ENCODE data around the gene FOXP1.

FOXP1 gene

GRCh38 chr3:71421475-71421819 is 162.1 kb downstream of the FOXP1 start:
- no peak for DNase-seq

DNA sequence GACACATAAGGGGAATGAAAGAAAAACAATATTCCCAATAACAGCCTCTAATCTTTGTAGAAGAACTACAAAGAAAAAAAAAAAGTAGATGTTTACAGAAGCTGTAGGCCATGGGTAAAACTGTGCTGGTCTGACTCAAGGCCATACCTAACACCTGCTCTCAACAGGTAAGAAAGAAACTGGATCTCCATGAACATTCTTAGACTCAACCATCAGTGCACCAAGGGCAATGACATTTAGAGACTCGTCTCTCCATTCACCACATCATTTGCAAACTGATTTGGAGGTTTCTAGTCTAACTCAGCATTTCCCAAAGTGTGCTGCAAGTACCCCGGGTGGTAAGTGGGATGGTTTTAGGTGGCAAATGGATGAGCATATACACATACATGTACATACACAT is 164.2 kb downstream of the FOXP1 start:
- DNase-seq = no peak

GRCh38 chr3:71417791-71418190 is 165.7 kb downstream of the FOXP1 start:
- DNase-seq = no peak

DNA sequence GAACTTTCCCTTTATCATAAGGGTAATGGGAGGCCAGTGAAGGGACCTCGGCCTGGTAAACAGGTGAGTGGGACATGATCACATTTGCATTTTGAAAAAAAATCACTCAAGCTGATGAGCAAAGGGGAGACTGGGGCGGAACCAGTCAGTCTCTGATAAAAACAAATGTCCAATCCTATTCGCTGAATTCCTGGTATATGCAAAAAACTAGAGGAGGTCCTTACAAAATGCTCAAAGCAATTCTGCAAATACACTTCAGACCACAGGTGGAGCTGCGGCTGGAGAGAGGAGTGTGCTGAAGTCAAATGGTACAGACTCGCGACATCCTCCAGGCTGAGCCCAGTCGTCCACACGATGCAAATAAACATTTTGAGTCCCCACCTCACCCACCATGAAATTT is 166.7 kb downstream of the FOXP1 start:
- DNase-seq = peak; percentile 10

DNA sequence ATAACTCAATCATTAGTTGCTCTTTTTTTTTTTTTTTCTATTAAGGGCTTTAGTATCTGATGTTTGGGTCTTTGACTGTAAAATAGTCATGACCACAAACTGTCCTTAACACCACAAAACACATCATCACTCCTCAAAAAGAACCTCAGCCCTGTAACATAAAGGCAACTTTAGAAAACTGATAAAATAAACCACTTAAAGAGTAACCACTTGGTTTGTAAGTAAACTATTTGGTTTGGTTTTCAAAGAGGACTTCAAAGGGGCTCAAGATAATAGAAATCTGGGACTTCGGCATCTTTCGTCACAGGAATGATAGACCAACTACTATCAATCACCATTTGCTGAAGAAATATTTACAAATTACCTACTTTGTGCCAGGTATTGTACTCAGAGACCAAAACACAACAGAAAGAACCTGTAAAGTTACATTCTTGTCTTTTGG is 167.8 kb downstream of the FOXP1 start:
- no peak for DNase-seq

GRCh38 chr3:71414189-71414927 is 169.2 kb downstream of the FOXP1 start:
- no peak for DNase-seq

DNA sequence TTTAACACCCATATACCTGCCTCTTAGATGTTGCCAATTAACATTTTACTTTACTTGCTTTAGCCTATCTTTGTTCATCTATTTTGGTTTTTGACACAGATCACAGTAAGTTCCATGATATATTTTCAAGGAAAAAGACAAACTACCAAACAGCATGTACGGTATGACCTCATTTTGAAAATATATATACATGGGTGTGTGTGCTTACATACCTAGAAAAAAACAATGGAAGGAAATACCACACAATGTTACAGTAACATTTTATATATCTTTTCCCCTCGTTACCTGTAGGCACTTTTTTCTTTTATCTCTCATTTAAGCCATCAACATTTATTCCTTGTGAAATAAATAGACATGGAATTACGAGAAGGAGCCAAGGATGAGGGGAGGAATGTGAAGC is 170.0 kb downstream of the FOXP1 start:
- no peak for DNase-seq

- no peak for DNase-seq
Measured at GRCh38 chr3:71409352-71409751, 174.2 kb downstream of the FOXP1 start.

GRCh38 chr3:71408903-71409302 is 174.6 kb downstream of the FOXP1 start:
- no peak for DNase-seq

DNA sequence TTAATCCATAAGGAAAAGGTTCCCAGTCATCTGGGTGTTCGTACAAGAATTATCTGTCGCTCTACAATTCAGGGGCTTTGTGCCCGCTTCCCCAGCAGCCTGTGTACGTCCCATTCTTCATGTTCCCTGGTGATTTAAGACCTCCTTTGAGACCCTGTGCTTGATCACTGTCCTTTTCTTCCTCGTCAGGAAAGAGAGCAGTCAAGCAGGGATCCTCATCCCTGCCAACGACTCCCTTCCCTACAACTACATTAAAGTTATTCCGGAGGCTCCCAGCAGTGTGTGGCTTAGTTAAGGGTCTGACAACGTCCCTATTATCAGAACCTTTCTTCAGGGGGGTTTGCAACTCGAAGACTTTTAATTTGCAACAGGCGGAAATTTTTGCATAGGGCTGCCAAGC is 175.7 kb downstream of the FOXP1 start:
- DNase-seq = no peak

- DNase-seq = no peak
Measured at GRCh38 chr3:71406972-71407810, 176.3 kb downstream of the FOXP1 start.

DNA sequence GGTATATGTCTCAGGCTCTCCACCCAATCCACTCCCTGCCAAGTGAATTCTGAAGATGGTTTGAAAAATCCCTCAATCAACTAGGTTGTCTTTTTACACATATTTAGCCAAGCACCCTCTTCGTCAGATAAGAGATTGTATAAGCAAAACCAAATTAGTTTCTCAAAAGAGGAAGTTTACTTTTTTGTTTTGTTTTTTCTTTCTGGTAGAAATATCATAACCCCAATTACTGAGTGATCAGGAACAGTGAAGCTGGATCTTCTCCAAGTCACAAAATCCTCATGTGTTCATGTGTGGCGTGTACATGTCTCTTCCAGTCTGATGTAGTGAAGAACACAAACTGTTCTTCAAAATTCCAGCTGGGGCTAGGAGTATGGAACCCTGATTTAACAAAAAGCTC is 180.6 kb downstream of the FOXP1 start:
- DNase-seq = no peak

DNA sequence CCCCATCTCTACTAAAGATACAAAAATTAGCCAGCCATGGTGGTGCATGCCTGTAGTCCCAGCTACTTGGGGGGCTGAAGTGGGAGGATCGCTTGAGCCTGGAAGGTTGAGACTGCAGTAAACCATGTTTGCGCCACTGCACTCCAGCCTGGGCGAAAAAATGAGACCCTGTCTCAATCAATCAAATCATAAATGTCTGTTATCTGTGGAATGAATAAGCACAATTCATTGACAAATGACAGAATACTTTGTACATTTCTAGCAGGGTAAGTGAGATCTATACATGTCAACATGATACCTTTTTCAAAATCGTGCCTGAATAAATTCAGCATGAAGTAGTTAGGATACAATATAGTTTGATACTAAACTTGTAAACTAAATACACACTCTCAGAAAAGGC is 181.2 kb downstream of the FOXP1 start:
- DNase-seq = no peak

DNA sequence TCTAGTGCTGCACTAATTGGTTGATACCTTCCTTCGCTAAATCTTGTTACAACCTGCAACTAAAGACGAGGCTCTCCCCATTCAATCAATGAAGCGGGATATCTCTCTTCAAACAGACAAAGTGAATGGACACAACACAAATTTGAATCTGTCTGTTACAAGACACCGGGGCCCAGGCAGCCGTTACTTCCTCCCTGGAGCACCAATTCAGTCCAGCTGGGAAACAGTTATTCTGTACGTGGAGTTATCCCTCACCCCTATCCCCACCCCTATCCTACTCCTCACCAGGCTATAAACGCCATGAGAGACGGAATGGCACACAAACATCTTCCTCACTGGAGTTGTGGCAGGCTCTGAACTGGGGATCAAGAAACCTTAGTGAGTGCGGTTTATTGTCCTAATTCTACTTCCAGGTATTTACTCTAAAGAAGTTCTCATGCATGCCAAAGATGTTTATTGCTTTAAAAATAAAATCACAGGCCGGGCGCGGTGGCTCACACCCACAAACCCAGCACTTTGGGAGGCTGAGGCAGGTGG is 181.8 kb downstream of the FOXP1 start:
- no peak for DNase-seq

- DNase-seq = no peak
Measured at GRCh38 chr3:71400986-71401451, 182.5 kb downstream of the FOXP1 start.

GRCh38 chr3:71399478-71399877 is 184.1 kb downstream of the FOXP1 start:
- DNase-seq = no peak

GRCh38 chr3:71398157-71398836 is 185.2 kb downstream of the FOXP1 start:
- no peak for DNase-seq

- DNase-seq = no peak
Measured at GRCh38 chr3:71397726-71398125, 185.8 kb downstream of the FOXP1 start.

- DNase-seq = no peak
Measured at GRCh38 chr3:71397046-71397445, 186.5 kb downstream of the FOXP1 start.

GRCh38 chr3:71395927-71396695 is 187.4 kb downstream of the FOXP1 start:
- DNase-seq = no peak

DNA sequence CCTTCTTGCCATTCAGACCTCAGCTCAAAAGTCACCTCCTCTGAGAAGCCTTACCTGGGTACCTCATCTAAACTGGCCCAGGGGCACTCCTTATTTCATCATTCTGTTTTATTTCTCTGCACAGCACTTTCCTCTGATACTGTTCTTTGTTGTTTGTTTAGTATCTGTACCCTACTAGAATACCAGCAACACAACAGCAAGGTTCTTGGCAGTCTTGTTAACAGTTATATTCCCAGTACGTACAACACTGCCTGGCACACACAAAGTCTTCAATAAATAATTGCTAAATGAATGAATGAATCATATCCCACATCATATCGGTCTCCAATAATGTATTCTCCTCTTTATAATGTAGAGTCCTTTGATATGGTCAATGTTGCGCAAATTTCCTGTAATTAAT is 188.1 kb downstream of the FOXP1 start:
- no peak for DNase-seq

DNA sequence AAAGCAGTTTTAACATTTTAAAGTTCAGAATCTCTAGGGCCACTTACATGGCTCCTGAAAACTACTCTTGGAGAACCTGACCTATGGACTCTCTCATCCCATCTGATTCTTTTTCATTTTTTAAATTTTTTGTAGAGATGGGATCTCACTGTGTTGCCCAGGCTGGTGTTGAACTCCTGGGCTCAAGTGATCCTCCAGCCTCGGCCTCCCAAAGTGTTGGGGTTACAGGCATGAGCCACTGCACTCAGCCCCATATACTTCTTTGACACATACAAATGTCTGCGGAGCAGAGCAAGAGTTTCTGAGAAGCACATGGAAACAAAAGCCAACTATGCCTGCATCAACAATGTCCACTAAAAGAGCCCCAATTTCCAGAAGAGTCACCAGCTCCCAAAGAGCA is 189.8 kb downstream of the FOXP1 start:
- DNase-seq = no peak

- DNase-seq = no peak
Measured at GRCh38 chr3:71393093-71393492, 190.4 kb downstream of the FOXP1 start.

All from effector CD8-positive, alpha-beta T cell (primary cell).